GM21528 (cell line): ENCODE results near the gene TTC28.
"Not testable (repeated sequence)": the region's sequence is repeated elsewhere in the genome, so short reads cannot be mapped to it uniquely, and the experiment has no call there.

Source experiments
- ATAC-seq: cut with Tn5 transposase; IDR thresholded peaks from one replicate; pipeline ENCODE4 v1.9.1; 2021; ENCODE audit warnings: mild to moderate bottlenecking, moderate library complexity; ENCODE audit not compliant: unreplicated experiment, low FRiP score

Gene TTC28

DNA sequence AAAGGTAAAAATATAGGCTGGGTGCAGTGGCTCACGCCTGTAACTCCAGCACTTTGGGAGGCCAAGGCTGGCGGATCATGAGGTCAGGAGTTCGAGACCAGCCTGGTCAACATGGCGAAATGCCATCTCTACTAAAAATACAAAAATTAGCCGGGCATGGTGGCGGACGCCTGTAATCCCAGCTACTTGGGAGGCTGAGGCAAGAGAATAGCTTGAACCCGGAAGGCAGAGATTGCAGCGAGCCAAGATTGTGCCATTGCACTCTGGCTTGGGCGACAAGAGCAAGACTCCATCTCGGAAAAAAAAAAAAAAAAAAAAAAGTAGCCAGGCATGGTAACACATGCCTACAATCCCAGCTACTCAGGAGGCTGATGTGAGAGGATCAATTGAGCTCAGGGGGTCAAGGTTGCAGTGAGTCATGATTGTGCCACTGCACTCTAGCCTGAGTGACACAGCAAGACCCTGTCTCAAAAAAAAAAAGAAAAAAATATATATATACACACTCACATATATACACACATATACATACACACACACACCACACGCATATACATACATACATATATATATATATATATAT is 112.6 kb downstream of the TTC28 start:
- not testable (repeated sequence) for ATAC-seq

DNA sequence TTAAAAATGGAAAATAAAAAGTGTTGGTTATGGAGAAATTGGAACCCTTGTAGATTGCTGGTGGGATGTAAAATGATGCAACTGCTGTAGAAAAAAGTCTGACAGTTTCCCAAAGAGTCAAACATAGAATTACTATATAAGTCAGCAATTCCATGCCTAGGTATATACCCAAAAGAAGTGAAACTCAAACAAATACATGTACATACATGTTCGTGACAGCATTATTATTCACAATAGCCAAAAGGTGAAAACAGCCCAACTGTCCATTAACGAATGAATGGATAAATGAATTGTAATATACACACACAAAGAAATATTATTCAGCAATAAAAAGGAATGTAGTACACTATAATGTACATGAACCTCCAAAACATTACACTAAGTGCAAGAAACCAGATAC is 116.0 kb downstream of the TTC28 start:
- no peak for ATAC-seq

DNA sequence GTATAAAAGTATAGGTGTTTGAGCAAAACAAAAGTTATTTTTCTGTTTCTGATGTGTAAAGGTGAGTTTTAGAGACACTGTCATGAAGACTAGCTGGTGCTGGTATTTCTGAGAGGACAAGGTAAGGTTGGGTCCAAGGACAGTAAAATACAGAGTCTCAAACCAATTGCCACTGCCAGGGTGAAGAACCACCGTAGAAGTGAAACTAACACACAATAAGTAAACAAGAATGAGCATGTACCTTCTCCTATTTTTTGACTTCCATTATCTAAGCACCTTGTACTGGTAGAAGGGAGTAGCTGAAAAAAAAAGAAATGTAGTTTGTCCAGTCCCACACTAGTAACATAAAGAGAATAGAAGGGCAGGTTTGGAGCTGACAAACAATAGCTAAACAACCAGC is 117.3 kb downstream of the TTC28 start:
- no peak for ATAC-seq

DNA sequence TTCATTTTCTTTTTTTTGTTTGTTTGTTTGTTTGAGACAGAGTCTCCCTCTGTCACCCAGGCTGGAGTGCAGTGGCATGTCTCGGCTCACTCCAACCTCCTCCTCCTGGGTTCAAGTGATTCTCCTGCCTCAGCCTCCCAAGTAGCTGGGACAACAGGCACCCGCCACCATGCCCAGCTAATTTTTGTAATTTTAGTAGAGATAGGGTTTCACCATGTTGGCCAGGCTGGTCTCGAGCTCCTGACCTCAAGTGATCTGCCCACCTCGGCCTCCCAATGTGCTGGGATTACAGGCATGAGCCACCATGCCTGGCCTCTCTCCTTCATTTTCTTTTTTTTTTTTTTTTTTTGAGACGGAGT is 118.9 kb downstream of the TTC28 start:
- ATAC-seq: not testable (repeated sequence)

DNA sequence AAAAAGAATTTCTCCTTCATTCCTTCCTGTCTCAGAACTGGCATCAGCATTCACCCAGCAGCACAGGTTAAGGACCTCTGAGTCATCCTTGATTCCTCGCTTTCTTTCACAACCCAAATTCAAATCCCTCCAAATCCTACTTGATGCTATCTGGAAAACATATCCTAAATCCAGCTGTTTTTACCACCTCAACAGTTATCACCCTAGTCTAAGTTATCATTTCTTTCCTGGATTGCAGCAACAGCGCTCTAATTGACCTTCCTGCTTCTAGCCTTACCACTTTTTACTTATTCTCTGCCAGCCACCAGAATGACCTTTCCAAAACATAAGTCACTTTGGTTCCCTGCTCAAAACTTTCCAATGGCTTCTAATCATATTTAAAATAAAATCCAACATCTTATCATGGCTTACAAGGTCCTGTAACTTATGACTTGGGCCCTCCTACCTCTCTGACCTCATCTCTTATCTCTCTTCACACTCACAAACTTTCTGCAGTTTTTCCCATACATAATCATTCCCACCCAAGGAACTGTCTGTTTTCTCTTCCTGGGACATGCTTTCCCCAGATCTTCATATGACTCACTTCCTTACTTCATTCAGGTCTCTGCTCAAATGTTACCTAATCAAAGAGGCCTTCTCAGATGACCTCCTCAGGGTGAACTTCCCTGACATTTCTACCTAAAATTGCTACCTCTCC is 119.4 kb downstream of the TTC28 start:
- no peak for ATAC-seq

DNA sequence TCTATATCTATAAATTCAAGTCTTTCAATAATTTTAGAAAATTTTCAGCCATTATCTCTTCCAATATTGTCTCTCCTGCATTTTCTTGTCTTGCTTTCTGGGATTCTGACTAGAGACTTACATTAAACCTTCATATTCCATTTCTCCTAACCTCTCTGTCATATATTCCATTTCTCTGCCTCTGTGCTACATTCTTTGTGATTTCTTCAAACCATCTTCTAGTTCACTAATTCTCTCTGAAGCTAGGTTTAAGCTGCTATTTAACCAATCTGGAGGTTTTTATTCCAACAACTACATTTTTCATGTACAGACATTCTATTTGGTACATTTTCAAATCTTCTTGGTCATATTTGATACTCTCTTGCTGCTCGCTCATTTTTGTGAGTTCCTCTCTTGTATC is 122.5 kb downstream of the TTC28 start:
- no peak for ATAC-seq

DNA sequence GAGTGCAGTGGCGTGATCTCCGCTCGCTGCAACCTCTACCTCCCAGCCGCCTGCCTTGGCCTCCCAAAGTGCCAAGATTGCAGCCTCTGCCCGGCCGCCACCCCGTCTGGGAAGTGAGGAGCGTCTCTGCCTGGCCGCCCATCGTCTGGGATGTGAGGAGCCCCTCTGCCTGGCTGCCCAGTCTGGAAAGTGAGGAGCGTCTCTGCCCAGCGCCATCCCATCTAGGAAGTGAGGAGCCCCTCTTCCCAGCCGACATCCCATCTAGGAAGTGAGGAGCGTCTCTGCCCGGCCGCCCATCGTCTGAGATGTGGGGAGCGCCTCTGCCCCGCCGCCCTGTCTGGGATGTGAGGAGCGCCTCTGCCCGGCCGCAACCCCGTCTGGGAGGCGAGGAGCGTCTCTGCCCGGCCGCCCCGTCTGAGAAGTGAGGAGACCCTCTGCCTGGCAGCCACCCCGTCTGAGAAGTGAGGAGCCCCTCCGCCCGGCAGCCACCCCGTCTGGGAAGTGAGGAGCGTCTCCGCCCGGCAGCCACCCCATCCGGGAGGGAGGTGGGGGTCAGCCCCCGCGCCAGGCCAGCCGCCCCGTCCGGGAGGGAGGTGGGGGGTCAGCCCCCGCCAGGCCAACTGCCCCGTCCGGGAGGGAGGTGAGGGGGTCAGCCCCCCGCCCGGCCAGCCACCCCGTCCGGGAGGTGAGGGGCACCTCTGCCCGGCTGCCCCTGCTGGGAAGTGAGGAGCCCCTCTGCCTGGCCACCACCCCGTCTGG is 126.4 kb downstream of the TTC28 start:
- ATAC-seq: not testable (repeated sequence)

DNA sequence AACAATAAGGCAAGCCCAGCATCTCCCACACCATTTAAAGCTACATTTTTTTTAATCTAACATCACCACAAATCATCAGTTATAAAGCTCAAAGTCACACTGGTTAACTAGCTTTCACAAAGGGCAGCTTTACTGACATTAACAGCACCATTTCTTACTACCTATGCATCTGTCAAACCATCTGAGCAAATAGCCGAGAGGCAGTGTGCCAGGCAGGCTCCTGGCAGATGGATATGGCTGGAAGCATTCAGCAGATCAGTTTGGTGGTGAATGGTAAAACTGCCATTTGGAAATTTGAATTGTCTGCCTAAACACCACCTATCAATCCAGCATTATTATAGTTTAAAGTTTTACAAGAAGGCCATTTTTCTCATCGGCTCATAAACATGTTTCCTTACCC is 131.2 kb downstream of the TTC28 start:
- ATAC-seq: no peak

DNA sequence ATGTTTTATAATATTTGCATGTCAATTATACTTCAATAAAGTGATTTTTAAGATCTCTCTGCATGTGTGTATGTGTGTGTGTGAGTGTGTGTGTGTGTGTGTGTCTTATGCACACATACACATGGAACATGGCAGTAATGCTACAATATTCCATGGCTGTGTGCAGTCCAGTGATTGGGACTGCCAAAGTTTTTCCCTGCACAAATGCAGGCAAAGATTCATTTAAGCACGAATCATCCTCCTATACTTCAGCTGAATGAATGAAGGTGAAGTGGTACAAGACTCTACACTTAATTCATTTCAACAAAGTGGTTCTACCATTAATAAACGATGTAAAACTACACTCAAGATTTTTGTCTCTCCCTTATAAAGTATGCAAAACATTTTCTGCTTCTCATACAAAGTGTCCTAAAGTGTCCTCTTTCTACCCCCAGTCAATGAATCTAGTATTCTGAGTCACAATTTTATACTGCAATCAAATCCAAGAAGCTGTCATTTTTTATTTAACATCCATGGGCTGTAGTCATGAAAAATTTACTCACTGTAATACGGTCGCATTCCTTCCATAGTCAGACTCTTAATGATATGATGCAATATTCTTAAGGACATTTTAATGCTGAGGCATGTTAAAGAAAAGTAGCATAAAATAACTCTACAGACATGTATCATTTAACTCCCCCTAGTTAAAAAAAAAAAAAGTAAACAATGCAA is 132.4 kb downstream of the TTC28 start:
- no peak for ATAC-seq

DNA sequence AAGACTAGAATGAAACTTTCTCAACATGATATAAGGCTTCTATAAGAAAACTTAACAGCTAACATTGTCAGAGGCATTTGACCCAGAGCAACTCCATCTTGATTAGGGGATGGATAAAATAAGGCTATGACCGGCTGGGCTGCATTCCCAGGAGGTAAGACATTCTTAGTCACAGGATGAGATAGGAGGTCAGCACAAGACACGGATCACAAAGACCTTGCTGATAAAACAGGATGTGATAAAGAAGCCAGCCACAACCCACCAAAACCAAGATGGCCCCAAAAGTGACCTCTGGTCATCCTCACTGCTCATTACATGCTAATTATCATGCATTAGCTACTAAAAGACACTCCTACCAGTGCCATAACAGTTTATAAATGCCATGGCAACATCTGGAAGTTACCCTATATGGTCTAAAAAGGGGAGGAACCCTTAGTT is 135.2 kb downstream of the TTC28 start:
- ATAC-seq: no peak

DNA sequence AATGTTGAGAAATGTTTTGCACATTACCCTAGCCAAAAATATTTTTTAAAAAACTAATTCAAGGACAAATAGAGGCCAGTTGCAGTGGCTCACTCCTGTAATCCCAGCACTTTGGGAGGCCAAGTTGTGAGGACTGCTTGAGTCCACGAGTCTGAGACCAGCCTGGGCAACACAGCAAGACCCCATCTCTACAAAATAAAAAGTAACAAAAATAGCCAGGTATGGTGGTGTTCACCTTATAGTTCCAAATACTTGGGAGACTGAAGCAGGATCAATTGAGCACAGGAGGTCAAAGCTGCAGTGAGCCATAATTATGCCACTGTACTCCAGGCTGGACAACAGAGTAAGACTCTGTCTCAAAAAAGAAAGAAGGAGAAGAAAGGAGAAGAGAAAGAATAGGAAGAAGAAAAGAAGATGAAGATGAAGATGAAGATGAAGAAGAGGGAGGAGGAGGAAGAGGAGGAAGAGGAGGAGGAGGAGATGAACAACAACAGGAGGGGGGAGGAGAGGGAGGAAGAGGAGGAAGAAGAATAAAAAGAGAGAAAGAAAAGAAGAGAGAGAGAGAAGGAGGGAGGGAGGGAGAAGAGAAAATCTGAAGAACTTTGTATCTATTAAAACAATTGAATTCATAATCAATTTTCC is 136.5 kb downstream of the TTC28 start:
- no peak for ATAC-seq

DNA sequence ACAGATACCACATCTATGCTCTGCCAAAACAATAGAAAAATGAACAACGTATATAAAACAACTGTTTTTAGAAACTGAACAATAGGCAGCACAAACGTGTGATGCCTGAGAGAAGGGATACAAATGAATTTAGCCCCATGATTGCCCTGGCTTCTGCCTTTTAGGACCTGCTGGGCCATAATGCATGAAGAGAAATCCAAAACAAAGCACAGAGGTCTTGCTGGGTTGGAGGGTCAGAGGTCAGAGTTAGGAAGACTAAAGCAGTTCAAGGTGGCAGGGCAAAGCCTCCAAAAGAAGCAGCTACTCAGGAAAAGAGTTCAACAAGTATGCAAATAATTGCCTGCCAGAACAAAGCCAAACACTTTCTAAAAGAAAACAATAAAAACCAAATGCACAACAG is 138.5 kb downstream of the TTC28 start:
- no peak for ATAC-seq

DNA sequence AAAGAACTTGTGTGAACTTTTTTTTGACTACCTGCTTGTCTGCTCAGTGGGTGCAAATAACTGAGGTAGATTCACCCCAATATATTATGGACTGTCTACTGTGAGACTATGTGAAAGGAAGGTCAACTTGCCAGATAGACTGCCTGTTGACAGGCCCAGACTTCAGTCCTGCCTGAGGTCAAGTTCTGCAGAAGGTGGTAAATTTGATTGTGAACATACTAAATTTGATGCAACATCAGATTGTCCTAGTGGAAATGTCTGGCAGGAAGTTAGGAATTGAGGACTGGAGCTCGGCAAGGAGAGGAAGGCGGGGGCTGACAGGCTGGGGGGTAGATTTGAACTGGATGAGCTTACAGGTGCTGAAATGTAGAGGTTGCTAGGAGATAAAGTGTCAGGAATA is 140.7 kb downstream of the TTC28 start:
- ATAC-seq: no peak

DNA sequence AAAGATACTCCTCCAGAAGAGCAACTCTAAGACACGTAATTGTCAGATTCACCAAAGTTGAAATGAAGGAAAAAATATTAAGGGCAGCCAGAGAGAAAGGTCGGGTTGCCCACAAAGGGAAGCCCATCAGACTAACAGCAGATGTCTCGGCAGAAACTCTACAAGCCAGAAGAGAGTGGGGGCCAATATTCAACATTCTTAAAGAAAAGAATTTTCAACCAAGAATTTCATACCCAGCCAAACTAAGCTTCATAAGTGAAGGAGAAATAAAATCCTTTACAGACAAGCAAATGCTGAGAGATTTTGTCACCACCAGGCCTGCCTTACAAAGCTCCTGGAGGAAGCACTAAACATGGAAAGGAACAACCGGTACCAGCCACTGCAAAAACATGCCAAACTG is 149.1 kb downstream of the TTC28 start:
- not testable (repeated sequence) for ATAC-seq

DNA sequence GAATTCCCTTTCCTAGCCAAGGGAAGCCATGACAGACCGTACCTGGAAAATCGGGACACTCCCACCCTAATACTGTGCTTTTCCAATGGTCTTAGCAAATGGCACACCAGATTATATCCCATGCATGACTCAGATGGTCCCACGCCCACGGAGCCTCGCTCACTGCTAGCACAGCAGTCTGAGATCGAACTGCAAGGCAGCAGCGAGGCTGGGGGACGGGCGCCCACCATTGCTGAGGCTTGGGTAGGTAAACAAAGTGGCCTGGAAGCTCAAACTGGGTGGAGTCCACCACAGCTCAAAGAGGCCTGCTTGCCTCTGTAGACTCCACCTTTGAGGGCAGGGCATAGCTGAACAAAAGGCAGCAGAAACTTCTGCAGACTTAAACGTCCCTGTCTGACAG is 150.5 kb downstream of the TTC28 start:
- not testable (repeated sequence) for ATAC-seq

DNA sequence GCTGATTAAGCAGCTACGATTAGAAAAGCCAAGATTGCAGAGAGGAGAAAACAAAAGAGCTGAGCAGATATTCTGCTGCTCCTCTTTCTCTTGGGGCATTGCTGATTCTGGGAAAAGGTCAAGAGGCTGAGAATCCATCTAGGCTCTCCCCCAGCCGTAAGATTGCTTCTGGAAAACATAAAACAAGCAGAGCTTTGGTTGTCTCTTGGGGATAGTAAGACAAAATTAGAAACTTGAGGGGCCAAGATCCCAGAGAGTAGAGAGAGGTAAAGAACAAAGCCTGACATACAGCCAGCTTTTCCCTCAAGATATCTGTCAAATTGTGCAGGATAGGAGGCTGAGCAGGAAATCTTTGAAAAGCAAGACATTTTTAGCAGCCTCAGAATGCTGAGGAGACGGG is 158.2 kb downstream of the TTC28 start:
- ATAC-seq: no peak

DNA sequence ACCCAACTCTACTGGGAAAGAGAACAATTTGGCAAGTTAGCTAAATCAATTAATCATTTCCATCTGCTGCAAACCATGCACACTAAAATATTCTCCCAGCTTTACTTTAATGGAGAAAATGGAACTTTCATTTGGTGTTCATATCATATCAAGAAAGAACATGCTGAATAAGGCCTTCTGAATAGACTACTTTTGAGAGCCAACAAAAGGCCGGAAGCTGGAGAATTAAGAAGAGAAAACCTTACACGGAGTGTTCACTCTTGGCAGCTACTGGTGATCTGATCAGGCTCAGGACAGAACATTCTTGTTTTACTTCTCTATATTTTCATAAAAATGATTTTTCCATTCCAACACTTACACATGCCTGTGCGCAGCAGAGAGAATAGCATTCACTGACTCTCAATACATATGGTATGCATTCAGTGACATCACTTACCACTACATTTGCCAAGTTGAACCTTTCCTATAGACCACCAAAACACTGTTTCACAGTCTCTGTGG is 165.3 kb downstream of the TTC28 start:
- no peak for ATAC-seq

DNA sequence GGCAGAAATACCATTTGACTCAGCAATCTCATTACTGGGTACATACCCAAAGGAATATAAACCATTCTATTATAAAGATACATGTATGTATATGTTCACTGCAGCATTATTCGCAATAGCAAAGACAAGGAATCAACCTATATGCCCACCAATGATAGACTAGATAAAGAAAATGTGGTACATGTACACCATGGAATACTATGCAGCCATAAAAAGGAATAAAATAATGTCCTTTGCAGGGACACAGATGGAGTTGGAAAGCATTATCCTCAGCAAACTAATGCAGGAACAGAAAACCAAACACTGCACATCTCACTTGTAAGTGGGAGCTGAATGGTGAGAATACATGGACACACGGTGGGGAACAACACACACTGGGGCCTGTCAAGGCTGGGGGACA is 167.3 kb downstream of the TTC28 start:
- not testable (repeated sequence) for ATAC-seq

DNA sequence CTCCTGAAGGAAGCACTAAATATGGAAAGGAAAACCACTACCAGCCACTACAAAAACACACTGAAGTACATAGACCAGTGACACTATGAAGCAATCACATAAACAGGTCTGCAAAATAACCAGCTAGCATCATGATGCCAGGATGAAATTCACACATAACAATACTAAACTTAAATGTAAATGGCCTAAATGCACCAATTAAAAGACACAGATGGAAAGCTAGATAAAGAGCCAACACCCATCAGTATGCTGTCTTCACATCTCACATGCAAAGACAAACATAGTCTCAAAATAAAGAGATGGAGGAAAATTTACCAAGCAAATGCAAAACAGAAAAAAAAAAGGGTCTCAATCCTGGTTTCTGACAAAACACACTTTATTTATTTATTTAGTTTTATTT is 171.7 kb downstream of the TTC28 start:
- no peak for ATAC-seq

DNA sequence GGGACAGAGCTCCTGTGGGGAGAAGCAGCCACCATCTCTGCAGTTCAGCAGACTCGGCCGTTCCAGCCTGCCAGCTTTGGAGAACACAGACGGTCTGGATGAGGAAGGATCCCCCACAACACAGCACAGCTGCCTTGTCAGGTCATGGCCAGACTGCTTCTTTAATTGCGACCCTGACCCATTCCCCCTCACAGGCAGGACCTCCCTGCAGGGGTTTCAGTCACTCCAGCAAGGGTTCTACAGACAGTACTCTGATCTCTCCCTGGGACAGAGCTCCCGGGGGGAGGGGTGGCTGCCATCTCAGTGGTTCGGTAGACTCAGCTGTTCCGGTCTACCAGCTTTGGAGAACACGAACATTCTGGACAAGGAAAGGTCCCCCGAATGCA is 173.5 kb downstream of the TTC28 start:
- no peak for ATAC-seq
